ENCODE results near the gene PCK2.

GRCh38 chr14:24151404-24152080, 57.4 kb downstream of the PCK2 start:
- no peak for TF ChIP-seq CTCF (IDR thresholded peaks at IDR 0.05; ENCODE audit: low read depth, low read length)
- no peak for TF ChIP-seq MAX (IDR thresholded peaks at IDR 0.05; ENCODE audit: low read depth, low read length)
- no peak for TF ChIP-seq POLR2A (IDR thresholded peaks at IDR 0.05; ENCODE audit: extremely low read depth, insufficient read length)
